Dedifferentiated amniotic fluid mesenchymal stem cell (primary cell): ENCODE results near the gene SLC7A11.

Source experiments
- DNase-seq: peaks from one replicate; pipeline ENCODE4 v3.0.0-alpha.2; 2016; ENCODE audit errors: extremely low spot score

Gene SLC7A11

GRCh38 chr4:138162259-138162658, 79.9 kb downstream of the SLC7A11 start:
- no peak for DNase-seq

DNA sequence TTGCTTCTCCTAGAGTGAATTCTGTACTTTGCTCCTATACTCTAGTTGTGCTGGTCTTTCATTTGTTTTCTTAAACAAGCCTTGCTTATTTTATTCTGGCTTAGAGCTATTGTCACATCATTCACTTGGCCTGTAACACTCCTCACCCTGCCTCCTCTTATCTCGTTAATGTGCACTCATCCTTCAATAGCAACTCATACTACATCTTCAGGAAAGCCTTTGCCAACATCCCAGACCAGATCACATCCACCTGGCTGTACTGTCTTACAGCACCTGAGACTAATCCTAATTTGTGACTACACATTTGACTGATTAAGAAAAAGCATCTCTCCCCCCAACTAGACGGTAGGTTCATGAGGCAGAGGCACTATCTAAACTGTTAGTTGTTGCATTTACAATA, 80.8 kb downstream of the SLC7A11 start:
- no peak for DNase-seq

GRCh38 chr4:138158746-138159297, 83.3 kb downstream of the SLC7A11 start:
- peak; percentile 52 for DNase-seq

DNA sequence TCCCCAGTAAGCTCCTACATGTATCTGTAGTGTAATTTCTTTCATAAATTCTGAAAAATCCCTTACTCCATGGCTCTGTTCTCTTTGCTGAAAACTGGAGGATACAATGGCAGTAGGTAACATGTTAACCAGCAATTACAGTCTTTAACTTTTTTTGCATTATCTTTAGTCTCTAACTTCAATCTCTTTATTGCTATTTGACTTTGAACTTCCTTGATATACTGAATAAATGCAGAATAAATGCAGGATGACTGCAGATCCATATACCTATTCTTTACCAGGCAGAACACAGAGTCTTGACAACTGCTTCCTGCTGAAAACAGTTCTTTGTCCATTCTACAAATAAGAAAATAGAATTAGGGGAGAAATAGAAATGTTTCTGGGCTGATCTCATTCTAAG, 101.3 kb downstream of the SLC7A11 start:
- no peak for DNase-seq

DNA sequence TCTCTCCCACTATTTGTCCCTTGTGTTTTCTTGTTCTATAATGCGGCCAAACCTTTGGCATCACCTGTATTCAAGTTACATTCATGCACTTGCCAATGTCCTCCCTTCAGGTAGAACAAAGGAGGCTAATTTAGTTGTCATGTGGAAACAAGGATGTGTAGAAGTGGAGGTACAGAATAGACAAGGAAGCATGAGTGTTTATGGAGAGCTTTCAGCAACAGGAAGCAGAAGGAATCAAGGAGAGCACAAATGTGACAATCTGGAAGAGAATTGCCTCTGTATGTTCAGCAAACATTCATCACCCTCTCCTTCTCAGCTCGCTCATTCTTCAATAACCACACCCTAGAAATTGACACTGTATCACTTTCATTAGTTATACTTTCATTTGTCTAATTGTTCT, 103.4 kb downstream of the SLC7A11 start:
- no peak for DNase-seq

DNA sequence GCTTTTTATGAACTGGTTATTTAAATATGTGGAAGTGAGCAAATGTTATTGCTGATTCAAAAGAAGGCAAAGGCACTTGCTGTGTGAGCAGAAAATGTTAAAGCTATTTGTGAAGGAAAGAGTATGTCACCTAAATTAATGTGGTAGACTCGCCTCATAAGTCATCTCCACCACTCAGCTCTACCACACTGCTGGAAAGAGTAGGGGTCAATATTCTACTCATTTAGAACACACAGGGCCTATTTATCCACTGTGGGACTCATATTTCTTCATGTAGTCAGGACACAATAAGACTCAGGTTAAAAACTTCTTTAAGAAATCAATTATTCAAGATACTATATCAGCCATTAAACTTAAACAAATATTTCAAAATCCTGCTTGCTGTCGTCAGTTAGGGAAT, 106.5 kb downstream of the SLC7A11 start:
- no peak for DNase-seq

DNA sequence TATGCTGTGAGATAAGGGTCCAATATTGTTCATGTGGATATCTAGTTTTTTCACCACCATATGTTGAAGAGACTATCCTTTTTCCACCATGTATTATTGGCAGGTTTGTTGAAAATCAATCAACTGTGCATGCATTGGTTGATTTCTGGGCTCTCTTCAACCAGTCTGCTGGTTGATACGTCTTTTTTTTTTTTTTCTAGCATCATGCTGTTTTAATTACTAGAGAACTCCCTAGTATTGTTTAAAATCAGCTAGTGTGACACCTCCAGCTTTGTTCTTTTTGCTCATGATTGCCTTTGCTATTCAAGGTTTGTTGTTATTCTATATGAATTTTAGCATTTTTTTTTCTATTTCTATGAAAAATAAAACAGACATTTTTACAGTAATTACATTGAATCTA, 123.9 kb downstream of the SLC7A11 start:
- DNase-seq: no peak

- DNase-seq: no peak
These were observed 127.1 kb downstream of the SLC7A11 start for GRCh38 chr4:138115053-138115452.

- peak; percentile 64 for DNase-seq
These were observed 127.7 kb downstream of the SLC7A11 start for GRCh38 chr4:138114434-138114833.
